ENCODE data around the gene TAF5.

GRCh38 chr10:103336370-103336769 lies 31.4 kb upstream of the TAF5 start:
- no peak for TF ChIP-seq CTCF (conservative IDR thresholded peaks at IDR 0.05 in 1 of 2, IDR thresholded peaks at IDR 0.05 in 1 of 2; ENCODE audit: low read depth in 1 of 2, low read length in 2 of 2)
- no peak for TF ChIP-seq EZH2 (IDR thresholded peaks at IDR 0.05; ENCODE audit: low read length, missing control alignments)
